Upper lobe of left lung (tissue), 6 donors: Measurements from ENCODE around the gene BBLN. TPM values are rescaled to one million over a fixed set of nuclear protein-coding genes. Genes with fewer than 3 reads are reported as not detected.
A peak's percentile ranks its signal among the peaks of the same experiment; 100 is the strongest.

ENCODE experiments used
- ATAC-seq, 2 donors: fragments of 200-7000 bp; cut with Tn5 transposase; one replicate each; pipeline ENCODE4 v1.9.1; 2022; ENCODE audit warnings: mild to moderate bottlenecking in 2 of 2, moderate library complexity in 2 of 2; ENCODE audit not compliant: low FRiP score in 2 of 2
- DNase-seq, 2 donors: peaks; one replicate each; pipeline ENCODE4 v3.0.0-alpha.2; 2019 to 2020
- H3K27ac ChIP-seq, 4 donors: fragments of 200-600 bp; sonication (generic); one replicate each; pipeline ENCODE4 v1.5.1; 2016 to 2019
- H3K27me3 ChIP-seq, 4 donors: fragments of 200-600 bp; sonication (generic); one replicate each; pipeline ENCODE4 v1.5.1; 2017 to 2019
- H3K36me3 ChIP-seq, 4 donors: fragments of 200-600 bp; sonication (generic); one replicate each; pipeline ENCODE4 v1.5.1; 2016 to 2019
- H3K4me1 ChIP-seq, 4 donors: fragments of 200-600 bp; sonication (generic); one replicate each; pipeline ENCODE4 v1.5.1; 2018 to 2019
- H3K4me3 ChIP-seq, 4 donors: fragments of 200-600 bp; sonication (generic); one replicate each; pipeline ENCODE4 v1.5.1; 2017 to 2019; ENCODE audit warnings: mild to moderate bottlenecking in 2 of 4, moderate library complexity in 1 of 4
- H3K9me3 ChIP-seq, 4 donors: fragments of 200-600 bp; sonication (generic); one replicate each; pipeline ENCODE4 v1.5.1; 2018 to 2019
- CTCF ChIP-seq, 6 experiments: fragments of 450-650 bp in 4 of 6; fragments of 200-600 bp in 2 of 6; sonication (generic) in 2 of 6; IDR thresholded peaks; one replicate each; pipeline ENCODE4 v1.5.1; 2016 to 2019; ENCODE audit warnings: antibody characterized with exemption in 6 of 6
- EP300 ChIP-seq, 4 donors: sonication (generic); formaldehyde crosslinking; IDR thresholded peaks; one replicate each; pipeline ENCODE4 v1.5.1; 2017; ENCODE audit warnings: antibody characterized with exemption in 4 of 4, control low read depth in 2 of 4
- POLR2A ChIP-seq, 4 donors: fragments of 450-650 bp; IDR thresholded peaks; one replicate each; pipeline ENCODE4 v1.5.1; 2016 to 2017; ENCODE audit warnings: antibody characterized with exemption in 4 of 4, mild to moderate bottlenecking in 2 of 4
- POLR2AphosphoS5 ChIP-seq, 2 donors: sonication (generic); formaldehyde crosslinking; IDR thresholded peaks; one replicate each; pipeline ENCODE4 v1.5.1; 2017; ENCODE audit warnings: antibody characterized with exemption in 2 of 2
- WGBS, 2 donors: methylation state at CpG; one replicate each; pipeline ENCODE4 v1.1.5; 2017 to 2018; 5-methylcytosine and 5-hydroxymethylcytosine counted together
- total RNA-seq, 6 donors: library from RNA; depleted of rRNA in 4 of 6; stranded (reverse); fragments of >200 nt in 4 of 6; gene quantifications; one replicate each; pipeline versions ENCODE4 v1.1.0 to v1.2.1, GENCODE V29; 2016 to 2021
- donor health status: DM: no; HTN: no; CAD: no; lungs with moderate emphysema.
- donor health status: DM: no; HTN: yes; CAD: no; lungs with severe emphysema.

Gene BBLN
- total RNA-seq, 6 donors from 2014 or later = 62.4 to 204 (median 102) TPM

GRCh38 chr9:128164307-128164885, 4.3 kb downstream of the BBLN start:
- Histone ChIP-seq H3K9me3 (no peaks in the 10 kb centered on the region), H3K27ac (no peak overlapping the region), H3K27me3 (no peaks in the 10 kb centered on the region), H3K36me3 (peaks cover 8 to 71% (median 54%) of the 10 kb centered on the region in 4 donors), H3K4me3 (no peak overlapping the region), H3K4me1 (peaks cover 8 to 23% (median 12%) of the 10 kb centered on the region in 4 donors)
- no peak for TF ChIP-seq EP300 (IDR thresholded peaks at IDR 0.05)
- no peak for TF ChIP-seq CTCF (IDR thresholded peaks at IDR 0.05)
- no peak for TF ChIP-seq POLR2A (IDR thresholded peaks at IDR 0.05)
- no peak for TF ChIP-seq POLR2AphosphoS5 (IDR thresholded peaks at IDR 0.05)
- DNase-seq (no peak), ATAC-seq (no peak)
- 79 to 86% methylated on average over 10 to 14 of the region's 14 CpGs for WGBS, 2 donors

GRCh38 chr9:128166169-128166568, 6.1 kb downstream of the BBLN start:
- Histone ChIP-seq H3K9me3 (no peaks in the 10 kb centered on the region), H3K4me3 (no peak overlapping the region), H3K27ac (no peak overlapping the region), H3K4me1 (peaks cover under 1 to 12% (median 2%) of the 10 kb centered on the region in 4 donors), H3K27me3 (no peaks in the 10 kb centered on the region), H3K36me3 (peaks cover 11 to 89% (median 68%) of the 10 kb centered on the region in 4 donors)
- peak in 1 of 2 donors; percentile 59 for DNase-seq
- WGBS, 2 donors = 92 to 98% methylated on average over 14 to 17 of the region's 18 CpGs
- no peak for ATAC-seq
- no peak for TF ChIP-seq EP300 (IDR thresholded peaks at IDR 0.05)
- no peak for TF ChIP-seq CTCF (IDR thresholded peaks at IDR 0.05)
- TF ChIP-seq POLR2A (IDR thresholded peaks at IDR 0.05) = no peak
- TF ChIP-seq POLR2AphosphoS5 (IDR thresholded peaks at IDR 0.05) = no peak

GRCh38 chr9:128167209-128167608, 7.1 kb downstream of the BBLN start:
- no peaks in the 10 kb centered on the region for H3K27me3 ChIP-seq

GRCh38 chr9:128168731-128169308, 8.8 kb downstream of the BBLN start:
- Histone ChIP-seq H3K9me3 (no peaks in the 10 kb centered on the region), H3K27me3 (no peaks in the 10 kb centered on the region), H3K4me1 (no peaks in the 10 kb centered on the region), H3K4me3 (no peak overlapping the region), H3K36me3 (peaks cover 11 to 79% (median 63%) of the 10 kb centered on the region in 4 donors), H3K27ac (no peak overlapping the region)
- DNase-seq = no peak
- no peak for ATAC-seq
- no peak for TF ChIP-seq EP300 (IDR thresholded peaks at IDR 0.05)
- TF ChIP-seq CTCF (IDR thresholded peaks at IDR 0.05) = no peak
- TF ChIP-seq POLR2AphosphoS5 (IDR thresholded peaks at IDR 0.05) = no peak
- no peak for TF ChIP-seq POLR2A (IDR thresholded peaks at IDR 0.05)
- WGBS, 2 donors = 87 to 93% methylated on average over 8 of the region's 8 CpGs

More at GRCh38 chr9:128167209-128167608, 7.1 kb downstream of the BBLN start:
- DNase-seq (no peak), ATAC-seq (no peak)
- TF ChIP-seq POLR2AphosphoS5 (IDR thresholded peaks at IDR 0.05) = no peak
- no peak for TF ChIP-seq EP300 (IDR thresholded peaks at IDR 0.05)
- TF ChIP-seq POLR2A (IDR thresholded peaks at IDR 0.05) = no peak
- TF ChIP-seq CTCF (IDR thresholded peaks at IDR 0.05) = no peak
- Histone ChIP-seq H3K4me3 (no peak overlapping the region), H3K27ac (no peak overlapping the region), H3K36me3 (peaks cover 11 to 87% (median 70%) of the 10 kb centered on the region in 4 donors), H3K9me3 (no peaks in the 10 kb centered on the region), H3K4me1 (peaks cover 0 to 1% (median 0%) of the 10 kb centered on the region in 4 donors)
- 100% methylated on average over 3 to 4 of the region's 4 CpGs for WGBS, 2 donors
